ENCODE results near the gene GRPEL1. TPM values are rescaled to one million over a fixed set of nuclear protein-coding genes. Genes with fewer than 3 reads are reported as not detected.
A peak's percentile ranks its signal among the peaks of the same experiment; 100 is the strongest.

The GRPEL1 gene
- total RNA-seq, 1 donor, result 21.0 TPM

GRCh38 chr4:7111441-7111840 is 43.6 kb upstream of the GRPEL1 start:
- no peaks in the 10 kb centered on the region for H3K79me2 ChIP-seq (ENCODE audit: insufficient read depth, low read length)
- no peak overlapping the region for H2AFZ ChIP-seq (ENCODE audit: low read length)
- TF ChIP-seq CTCF (IDR thresholded peaks at IDR 0.05; ENCODE audit: extremely low read depth, low read depth, low read length), result no peak
- H3K27ac ChIP-seq (ENCODE audit: low read depth, low read length), result no peak overlapping the region
- peaks cover 3% of the 10 kb centered on the region for H3K27me3 ChIP-seq (ENCODE audit: insufficient read depth, low read length)
- peak; percentile 44 for DNase-seq (ENCODE audit: insufficient read length, low spot score, missing footprints)
- no peaks in the 10 kb centered on the region for H4K20me1 ChIP-seq (ENCODE audit: insufficient read depth, low read length)
- no peak overlapping the region for H3K4me2 ChIP-seq (ENCODE audit: insufficient read depth, low read length)
- H3K4me3 ChIP-seq (ENCODE audit: insufficient read depth, low read length), result no peak overlapping the region
- H3K4me1 ChIP-seq (ENCODE audit: insufficient read depth, low read length), result no peaks in the 10 kb centered on the region
- no peaks in the 10 kb centered on the region for H3K36me3 ChIP-seq (ENCODE audit: insufficient read depth, low read length)
- H3K9me3 ChIP-seq (ENCODE audit: low read depth, low read length), result no peaks in the 10 kb centered on the region

- Histone ChIP-seq H3K4me3 (ENCODE audit: insufficient read depth, low read length) (no peak overlapping the region), H3K4me1 (ENCODE audit: insufficient read depth, low read length) (no peaks in the 10 kb centered on the region), H3K79me2 (ENCODE audit: insufficient read depth, low read length) (no peaks in the 10 kb centered on the region), H3K36me3 (ENCODE audit: insufficient read depth, low read length) (no peaks in the 10 kb centered on the region), H3K4me2 (ENCODE audit: insufficient read depth, low read length) (no peak overlapping the region), H3K9me3 (ENCODE audit: low read depth, low read length) (no peaks in the 10 kb centered on the region), H3K27me3 (ENCODE audit: insufficient read depth, low read length) (peaks cover under 1% of the 10 kb centered on the region), H3K27ac (ENCODE audit: low read depth, low read length) (no peak overlapping the region), H2AFZ (ENCODE audit: low read length) (no peak overlapping the region), H4K20me1 (ENCODE audit: insufficient read depth, low read length) (no peaks in the 10 kb centered on the region)
- no peak for TF ChIP-seq CTCF (IDR thresholded peaks at IDR 0.05; ENCODE audit: extremely low read depth, low read depth, low read length)
- peak; percentile 31 for DNase-seq (ENCODE audit: insufficient read length, low spot score, missing footprints)
Observed at GRCh38 chr4:7110546-7110945, 42.7 kb upstream of the GRPEL1 start.

- no peak for TF ChIP-seq CTCF (IDR thresholded peaks at IDR 0.05; ENCODE audit: extremely low read depth, low read depth, low read length)
- no peak overlapping the region for H3K4me3 ChIP-seq (ENCODE audit: insufficient read depth, low read length)
- no peaks in the 10 kb centered on the region for H3K79me2 ChIP-seq (ENCODE audit: insufficient read depth, low read length)
- DNase-seq (ENCODE audit: insufficient read length, low spot score, missing footprints), result no peak
- H3K9me3 ChIP-seq (ENCODE audit: low read depth, low read length), result no peaks in the 10 kb centered on the region
- no peaks in the 10 kb centered on the region for H3K4me1 ChIP-seq (ENCODE audit: insufficient read depth, low read length)
- H3K27me3 ChIP-seq (ENCODE audit: insufficient read depth, low read length), result peaks cover 11% of the 10 kb centered on the region
- H3K4me2 ChIP-seq (ENCODE audit: insufficient read depth, low read length), result no peak overlapping the region
- H4K20me1 ChIP-seq (ENCODE audit: insufficient read depth, low read length), result no peaks in the 10 kb centered on the region
- H3K36me3 ChIP-seq (ENCODE audit: insufficient read depth, low read length), result no peaks in the 10 kb centered on the region
- no peak overlapping the region for H3K27ac ChIP-seq (ENCODE audit: low read depth, low read length)
- H2AFZ ChIP-seq (ENCODE audit: low read length), result no peak overlapping the region
Observed at GRCh38 chr4:7109169-7109568, 41.3 kb upstream of the GRPEL1 start.

- Histone ChIP-seq H3K9me3 (ENCODE audit: low read depth, low read length) (no peaks in the 10 kb centered on the region), H2AFZ (ENCODE audit: low read length) (no peak overlapping the region), H3K79me2 (ENCODE audit: insufficient read depth, low read length) (no peaks in the 10 kb centered on the region), H3K4me1 (ENCODE audit: insufficient read depth, low read length) (peaks cover 2% of the 10 kb centered on the region), H3K4me2 (ENCODE audit: insufficient read depth, low read length) (no peak overlapping the region), H3K27ac (ENCODE audit: low read depth, low read length) (no peak overlapping the region), H3K27me3 (ENCODE audit: insufficient read depth, low read length) (peaks cover 15% of the 10 kb centered on the region), H4K20me1 (ENCODE audit: insufficient read depth, low read length) (no peaks in the 10 kb centered on the region), H3K36me3 (ENCODE audit: insufficient read depth, low read length) (no peaks in the 10 kb centered on the region), H3K4me3 (ENCODE audit: insufficient read depth, low read length) (no peak overlapping the region)
- no peak for TF ChIP-seq CTCF (IDR thresholded peaks at IDR 0.05; ENCODE audit: extremely low read depth, low read depth, low read length)
- DNase-seq (ENCODE audit: insufficient read length, low spot score, missing footprints), result no peak
Observed at GRCh38 chr4:7108660-7109059, 40.8 kb upstream of the GRPEL1 start.
